ENCODE results near the gene FGG. TPM values are rescaled to one million over a fixed set of nuclear protein-coding genes. Genes with fewer than 3 reads are reported as not detected.

FGG gene
- polyA plus RNA-seq, 1 experiment = not detected

- Histone ChIP-seq H3K27me3 (ENCODE audit: control insufficient read depth, insufficient read depth, low read length) (no peaks in the 10 kb centered on the region), H3K4me3 (ENCODE audit: low read depth, low read length) (no peak overlapping the region), H3K36me3 (ENCODE audit: control insufficient read depth, insufficient read depth, low read length) (no peaks in the 10 kb centered on the region)
- POLR2A ChIA-PET = no interaction called here
- CTCF ChIA-PET = interaction anchor here (1.1 kb wide), 1 partner anchor 10 kb away, joined by 6 read pairs; no protein-coding TSS in a partner anchor
- no peak for DNase-seq (ENCODE audit: low read depth)
- no peak for TF ChIP-seq CTCF (IDR thresholded peaks at IDR 0.05; ENCODE audit: insufficient read depth, low read depth, low read length)
These were observed 3.8 kb downstream of the FGG start for GRCh38 chr4:154608361-154609252.

DNA sequence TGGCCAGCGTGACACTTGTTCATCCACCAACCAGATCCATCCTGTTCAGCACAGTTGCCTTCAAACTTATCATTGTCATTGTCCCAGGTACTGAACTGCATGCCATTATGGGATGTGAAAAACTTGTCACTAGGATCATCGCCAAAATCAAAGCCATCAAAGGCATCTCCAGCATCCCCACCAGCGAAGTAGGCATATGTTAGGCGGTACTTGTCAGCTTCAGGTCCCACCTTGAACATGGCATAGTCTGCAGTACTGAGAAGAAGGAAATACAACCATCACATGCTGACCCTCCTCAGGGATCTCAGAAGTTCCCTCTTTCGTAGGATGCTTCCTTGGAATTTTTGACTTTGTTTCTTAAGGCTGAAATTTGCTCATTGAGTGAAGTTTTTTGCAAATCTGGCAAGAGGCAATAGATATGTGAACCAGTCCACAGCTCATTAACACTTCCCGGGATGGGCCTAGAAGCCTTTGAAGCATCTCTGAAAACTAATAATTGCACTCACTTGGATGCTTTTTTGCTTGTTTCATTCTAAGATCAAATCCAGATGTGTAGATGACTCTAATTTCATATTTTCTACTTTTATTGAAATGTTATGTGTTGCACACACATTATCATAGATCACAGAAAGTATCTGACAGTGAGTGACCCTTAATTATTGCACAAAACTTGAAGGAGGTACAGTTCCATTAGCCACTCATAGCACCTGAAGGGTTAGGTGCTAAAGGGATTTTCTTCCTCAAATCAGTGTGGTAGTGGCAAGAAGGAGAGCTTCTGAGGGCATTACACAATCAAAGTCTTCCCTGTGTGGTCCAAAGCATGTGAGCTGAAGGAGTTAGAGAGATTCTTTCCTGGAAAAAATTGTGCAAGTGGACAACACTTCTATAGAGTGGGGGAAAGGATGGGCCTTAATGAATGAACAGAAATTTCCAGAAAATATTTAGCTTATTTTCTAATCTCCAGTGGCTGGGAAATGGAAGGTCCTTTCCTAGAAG, 5.4 kb downstream of the FGG start:
- POLR2A ChIA-PET = no interaction called here
- H3K4me3 ChIP-seq (ENCODE audit: low read depth, low read length) = no peak overlapping the region
- H3K36me3 ChIP-seq (ENCODE audit: control insufficient read depth, insufficient read depth, low read length) = no peaks in the 10 kb centered on the region
- H3K27me3 ChIP-seq (ENCODE audit: control insufficient read depth, insufficient read depth, low read length) = no peaks in the 10 kb centered on the region
- CTCF ChIA-PET = no interaction called here
- TF ChIP-seq CTCF (IDR thresholded peaks at IDR 0.05; ENCODE audit: insufficient read depth, low read depth, low read length) = no peak
- DNase-seq (ENCODE audit: low read depth) = no peak

GRCh38 chr4:154604696-154605200, 7.7 kb downstream of the FGG start:
- POLR2A ChIA-PET = no interaction called here
- no peaks in the 10 kb centered on the region for H3K36me3 ChIP-seq (ENCODE audit: control insufficient read depth, insufficient read depth, low read length)
- DNase-seq (ENCODE audit: low read depth) = no peak
- TF ChIP-seq CTCF (IDR thresholded peaks at IDR 0.05; ENCODE audit: insufficient read depth, low read depth, low read length) = no peak
- no peak overlapping the region for H3K4me3 ChIP-seq (ENCODE audit: low read depth, low read length)
- CTCF ChIA-PET = no interaction called here
- 0 out of 2 replicates have a peak, but pooled peaks cover 1% of the 10 kb centered on the region for H3K27me3 ChIP-seq (ENCODE audit: control insufficient read depth, insufficient read depth, low read length)

DNA sequence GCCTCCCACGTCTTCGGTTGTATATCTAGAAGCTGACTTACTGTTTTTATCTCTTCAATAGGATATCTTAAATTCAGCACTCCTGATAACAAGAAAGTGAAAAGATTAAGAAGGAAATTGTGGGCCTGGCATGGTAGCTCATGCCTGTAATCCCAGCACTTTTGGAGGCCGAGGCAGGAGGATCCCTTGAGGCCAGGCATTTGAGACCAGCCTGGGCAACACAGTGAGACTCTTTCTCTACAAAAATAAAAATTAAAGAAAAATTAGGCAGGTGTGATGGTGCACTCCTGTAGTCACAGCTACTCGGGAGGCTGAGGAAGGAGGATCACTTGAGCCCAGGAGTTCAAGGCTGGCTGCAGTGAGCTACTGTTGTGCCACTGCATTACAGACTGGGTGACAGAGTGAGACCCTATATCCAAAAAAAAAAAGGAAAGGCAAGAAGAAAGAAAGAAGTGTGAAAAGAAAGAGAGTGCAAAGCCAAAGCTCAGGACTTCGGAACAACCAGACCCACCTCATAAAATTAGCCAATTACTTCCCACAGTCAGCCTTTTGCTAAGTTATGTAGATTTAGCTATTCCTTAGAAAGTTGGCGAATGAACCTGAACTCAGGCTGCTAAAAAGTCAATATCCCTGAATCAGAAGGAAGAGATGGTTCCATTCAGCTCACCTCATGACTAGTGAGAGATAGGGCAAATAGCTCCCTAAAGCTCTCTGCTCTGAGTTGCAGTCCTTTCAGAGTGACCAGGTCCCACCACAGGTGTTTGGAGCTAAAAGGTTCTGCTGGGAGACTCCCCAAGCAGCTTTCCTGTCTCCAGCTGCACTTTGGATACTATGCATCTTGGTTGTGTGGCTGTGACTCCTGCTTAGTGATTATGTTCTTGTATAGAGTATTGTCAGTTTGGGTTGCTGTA, 9.2 kb downstream of the FGG start:
- no peak for DNase-seq (ENCODE audit: low read depth)
- Histone ChIP-seq H3K27me3 (ENCODE audit: control insufficient read depth, insufficient read depth, low read length) (0 out of 2 replicates have a peak, but pooled peaks cover 1% of the 10 kb centered on the region), H3K4me3 (ENCODE audit: low read depth, low read length) (no peak overlapping the region), H3K36me3 (ENCODE audit: control insufficient read depth, insufficient read depth, low read length) (no peaks in the 10 kb centered on the region)
- no peak for TF ChIP-seq CTCF (IDR thresholded peaks at IDR 0.05; ENCODE audit: insufficient read depth, low read depth, low read length)
- ChIA-PET CTCF (interaction anchor here (0.6 to 0.8 kb wide), 3 partner anchors 15 to 51 kb away, joined by 3 to 4 read pairs (median 3); no protein-coding TSS in a partner anchor), POLR2A (no interaction called here)

All from BJ (cell line).